ENCODE results near the gene QRFP. TPM values are rescaled to one million over a fixed set of nuclear protein-coding genes. Genes with fewer than 3 reads are reported as not detected.

Gene QRFP
- total and polyA plus RNA-seq, 4 donors = 0.05 TPM; not detected in 3

- H3K36me3 ChIP-seq (ENCODE audit: control insufficient read depth in 4 of 4, insufficient read depth in 3 of 4, low read depth in 1 of 4, low read length in 3 of 4) = no peaks in the 10 kb centered on the region
- H3K9ac ChIP-seq (ENCODE audit: low read depth in 1 of 2, low read length in 2 of 2) = no peak overlapping the region
- DNase-seq (ENCODE audit: low spot score) = no peak
- H3K27me3 ChIP-seq (ENCODE audit: control insufficient read depth in 4 of 4, insufficient read depth in 4 of 4, low read length in 3 of 4) = peaks cover 0 to 8% (median 2%) of the 10 kb centered on the region in 4 donors
- TF ChIP-seq GABPA (IDR thresholded peaks at IDR 0.05 in 1 of 2, conservative IDR thresholded peaks at IDR 0.05 in 1 of 2) (no peak), FOXA1 (IDR thresholded peaks at IDR 0.05) (no peak), HNF4A (conservative IDR thresholded peaks at IDR 0.05) (no peak), ATF3 (IDR thresholded peaks at IDR 0.05) (no peak), JUND (IDR thresholded peaks at IDR 0.05) (no peak), NR2F2 (IDR thresholded peaks at IDR 0.05) (no peak), HNF4G (IDR thresholded peaks at IDR 0.05) (no peak), RXRA (IDR thresholded peaks at IDR 0.05) (no peak), SP1 (IDR thresholded peaks at IDR 0.05) (no peak), EGR1 (IDR thresholded peaks at IDR 0.05; ENCODE audit: low read depth in 2 of 2) (no peak), MAX (IDR thresholded peaks at IDR 0.05) (no peak), RAD21 (IDR thresholded peaks at IDR 0.05) (no peak), REST (IDR thresholded peaks at IDR 0.05) (no peak), FOXA2 (IDR thresholded peaks at IDR 0.05) (no peak), YY1 (IDR thresholded peaks at IDR 0.05) (no peak), TAF1 (conservative IDR thresholded peaks at IDR 0.05) (no peak), ZBTB33 (IDR thresholded peaks at IDR 0.05) (no peak)
- 80% methylated on average over 19 of the region's 19 CpGs for WGBS
- H3K4me1 ChIP-seq (ENCODE audit: control insufficient read depth in 4 of 4, insufficient read depth in 4 of 4, low read length in 3 of 4) = no peaks in the 10 kb centered on the region
- H3K27ac ChIP-seq (ENCODE audit: low read depth in 1 of 2, low read length in 2 of 2) = no peak overlapping the region
- H3K9me3 ChIP-seq (ENCODE audit: control insufficient read depth in 4 of 4, low read length in 3 of 4) = no peaks in the 10 kb centered on the region
- H3K4me3 ChIP-seq (ENCODE audit: low read depth in 1 of 3, low read length in 3 of 3) = no peak overlapping the region
These were observed 12.3 kb upstream of the QRFP start for GRCh38 chr9:130908878-130909355.

- TF ChIP-seq EGR1 (IDR thresholded peaks at IDR 0.05; ENCODE audit: low read depth in 2 of 2) (no peak), REST (IDR thresholded peaks at IDR 0.05) (no peak), NR2F2 (IDR thresholded peaks at IDR 0.05) (no peak), RAD21 (IDR thresholded peaks at IDR 0.05) (no peak), GABPA (IDR thresholded peaks at IDR 0.05 in 1 of 2, conservative IDR thresholded peaks at IDR 0.05 in 1 of 2) (no peak), HNF4G (IDR thresholded peaks at IDR 0.05) (no peak), YY1 (IDR thresholded peaks at IDR 0.05) (no peak), RXRA (IDR thresholded peaks at IDR 0.05) (no peak), ZBTB33 (IDR thresholded peaks at IDR 0.05) (no peak), FOXA1 (IDR thresholded peaks at IDR 0.05) (no peak), ATF3 (IDR thresholded peaks at IDR 0.05) (no peak), FOXA2 (IDR thresholded peaks at IDR 0.05) (no peak), HNF4A (conservative IDR thresholded peaks at IDR 0.05) (no peak), JUND (IDR thresholded peaks at IDR 0.05) (no peak), MAX (IDR thresholded peaks at IDR 0.05) (no peak)
- no peak for DNase-seq (ENCODE audit: low spot score)
- H3K4me3 ChIP-seq (ENCODE audit: low read depth in 1 of 3, low read length in 3 of 3) = no peak overlapping the region
- no peaks in the 10 kb centered on the region for H3K9me3 ChIP-seq (ENCODE audit: control insufficient read depth in 4 of 4, low read length in 3 of 4)
- H3K9ac ChIP-seq (ENCODE audit: low read depth in 1 of 2, low read length in 2 of 2) = no peak overlapping the region
- no peaks in the 10 kb centered on the region for H3K4me1 ChIP-seq (ENCODE audit: control insufficient read depth in 4 of 4, insufficient read depth in 4 of 4, low read length in 3 of 4)
- peaks cover 0 to 8% (median 2%) of the 10 kb centered on the region in 4 donors for H3K27me3 ChIP-seq (ENCODE audit: control insufficient read depth in 4 of 4, insufficient read depth in 4 of 4, low read length in 3 of 4)
- H3K36me3 ChIP-seq (ENCODE audit: control insufficient read depth in 4 of 4, insufficient read depth in 3 of 4, low read depth in 1 of 4, low read length in 3 of 4) = no peaks in the 10 kb centered on the region
- 61% methylated on average over 22 of the region's 22 CpGs for WGBS
- no peak overlapping the region for H3K27ac ChIP-seq (ENCODE audit: low read depth in 1 of 2, low read length in 2 of 2)
These were observed 11.7 kb upstream of the QRFP start for GRCh38 chr9:130908146-130908877.

All from liver (tissue), 9 donors.